Muscle layer of colon (tissue), 2 donors: ENCODE results near the gene PRPS1L1.

ENCODE experiments used
- H3K27ac ChIP-seq: one replicate; pipeline ENCODE4 v1.7.0; 2013; ENCODE audit warnings: low read depth, mild to moderate bottlenecking, low read length, moderate library complexity
- H3K27me3 ChIP-seq, 2 donors: one replicate each; pipeline ENCODE4 v1.7.0; 2013; ENCODE audit warnings: low read length in 2 of 2, mild to moderate bottlenecking in 2 of 2; ENCODE audit not compliant: insufficient read depth in 2 of 2, control insufficient read depth in 1 of 2
- H3K36me3 ChIP-seq: one replicate; pipeline ENCODE4 v1.7.0; 2013; ENCODE audit warnings: mild to moderate bottlenecking, low read length; ENCODE audit not compliant: insufficient read depth
- H3K4me1 ChIP-seq: one replicate; pipeline ENCODE4 v1.7.0; 2013; ENCODE audit warnings: mild to moderate bottlenecking, low read length; ENCODE audit not compliant: insufficient read depth
- H3K4me3 ChIP-seq, 2 donors: one replicate each; pipeline ENCODE4 v1.7.0; 2013; ENCODE audit warnings: low read length in 2 of 2, low read depth in 1 of 2, mild to moderate bottlenecking in 1 of 2, moderate library complexity in 1 of 2
- H3K9ac ChIP-seq: one replicate; pipeline ENCODE4 v1.7.0; 2013; ENCODE audit warnings: low read length
- H3K9me3 ChIP-seq: one replicate; pipeline ENCODE4 v1.7.0; 2013; ENCODE audit warnings: mild to moderate bottlenecking, low read length
- donor health status: abdominal sarcoma.
- donor health status: Adenocarcinoma of cecum.

The PRPS1L1 gene

GRCh38 chr7:18041191-18041590 is 13.5 kb upstream of the PRPS1L1 start:
- Histone ChIP-seq H3K27ac (no peak overlapping the region), H3K4me3 (no peak overlapping the region), H3K9me3 (no peaks in the 10 kb centered on the region), H3K4me1 (no peaks in the 10 kb centered on the region), H3K36me3 (no peaks in the 10 kb centered on the region), H3K9ac (no peak overlapping the region), H3K27me3 (no peaks in the 10 kb centered on the region)

DNA sequence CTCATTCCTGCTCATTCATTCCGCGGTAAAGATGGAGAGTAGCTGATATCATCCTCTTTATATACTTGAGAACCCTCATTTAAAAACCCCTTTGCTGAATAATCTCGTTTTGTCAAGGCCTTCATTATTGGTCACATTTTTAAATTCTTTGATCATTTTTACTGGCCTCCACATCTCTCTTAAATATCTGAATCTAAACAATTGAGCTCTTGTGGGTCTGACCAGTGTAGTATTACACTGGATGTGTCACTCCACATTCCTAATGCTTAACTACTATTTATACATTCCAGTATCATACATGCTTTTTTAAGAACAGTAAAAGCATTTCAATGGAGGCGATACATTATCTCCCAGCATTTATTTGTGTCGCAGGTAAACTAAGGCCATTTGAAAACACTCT is 12.6 kb upstream of the PRPS1L1 start:
- no peaks in the 10 kb centered on the region for H3K36me3 ChIP-seq
- H3K27me3 ChIP-seq, result no peaks in the 10 kb centered on the region
- no peak overlapping the region for H3K9ac ChIP-seq
- H3K27ac ChIP-seq, result no peak overlapping the region
- H3K4me1 ChIP-seq, result no peaks in the 10 kb centered on the region
- no peak overlapping the region for H3K4me3 ChIP-seq
- no peaks in the 10 kb centered on the region for H3K9me3 ChIP-seq

DNA sequence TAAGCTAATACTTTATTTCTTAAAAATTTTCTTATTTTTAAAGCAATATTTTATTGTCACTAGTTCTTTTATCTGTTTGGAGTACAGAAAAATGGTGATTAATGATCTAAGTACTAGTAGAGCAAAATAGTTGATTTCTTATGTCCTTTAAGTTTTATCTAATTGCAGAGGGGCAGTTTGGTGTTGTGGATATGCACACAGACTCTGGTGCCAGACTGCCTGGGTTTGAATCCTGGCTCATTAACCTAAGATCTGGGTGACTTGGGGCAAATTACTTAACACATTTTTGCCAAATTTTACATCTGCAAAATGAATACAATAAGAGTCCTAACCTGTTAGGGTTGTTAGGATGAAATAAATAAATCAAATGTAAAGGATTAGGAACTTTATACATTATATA is 10.7 kb upstream of the PRPS1L1 start:
- Histone ChIP-seq H3K4me3 (no peak overlapping the region), H3K27me3 (no peaks in the 10 kb centered on the region), H3K9me3 (no peaks in the 10 kb centered on the region), H3K4me1 (no peaks in the 10 kb centered on the region), H3K9ac (no peak overlapping the region), H3K36me3 (no peaks in the 10 kb centered on the region), H3K27ac (no peak overlapping the region)

DNA sequence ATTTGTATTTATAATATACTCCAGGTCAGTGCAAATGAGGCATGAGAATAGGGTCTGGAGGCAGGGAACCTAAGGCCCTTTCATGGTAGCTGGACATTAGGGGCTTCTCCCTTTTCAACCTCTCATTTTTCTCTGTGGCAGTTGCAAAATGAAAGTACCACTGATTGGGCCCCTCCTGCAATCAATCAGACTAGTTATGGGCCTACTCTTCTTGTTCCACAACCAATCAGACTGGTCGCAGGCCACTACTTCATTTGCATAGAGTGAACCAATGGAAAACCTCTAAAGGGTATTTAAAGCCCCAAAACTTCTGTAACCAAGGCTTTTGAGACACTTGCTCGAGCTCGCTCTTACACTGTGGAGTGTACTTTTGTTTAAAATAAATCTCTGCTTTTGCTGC is 10.0 kb upstream of the PRPS1L1 start:
- Histone ChIP-seq H3K4me1 (no peaks in the 10 kb centered on the region), H3K36me3 (no peaks in the 10 kb centered on the region), H3K9me3 (no peaks in the 10 kb centered on the region), H3K4me3 (no peak overlapping the region), H3K27ac (no peak overlapping the region), H3K27me3 (no peaks in the 10 kb centered on the region), H3K9ac (no peak overlapping the region)

DNA sequence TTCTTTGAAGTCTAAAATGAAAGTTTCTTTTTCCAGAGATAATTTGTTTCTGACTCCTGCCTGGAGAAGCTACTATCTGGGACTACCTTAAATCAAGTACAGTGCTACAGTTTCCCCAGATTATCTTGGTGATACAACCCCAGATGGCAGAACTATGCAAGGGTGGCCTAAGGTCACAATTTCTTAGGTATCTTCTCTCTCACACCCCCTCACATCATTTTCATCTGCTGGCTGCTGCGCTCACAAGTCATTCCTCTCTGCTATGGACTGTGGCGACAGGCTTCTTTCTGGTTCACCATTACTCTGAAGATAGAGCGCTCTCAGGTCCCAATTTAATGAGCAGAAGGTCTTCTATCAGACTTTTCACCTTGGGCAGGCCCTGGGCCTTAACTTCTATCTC is 9.1 kb upstream of the PRPS1L1 start:
- Histone ChIP-seq H3K27ac (no peak overlapping the region), H3K27me3 (no peaks in the 10 kb centered on the region), H3K9ac (no peak overlapping the region)

GRCh38 chr7:18030758-18031157 is 3.1 kb upstream of the PRPS1L1 start:
- H3K36me3 ChIP-seq, result no peaks in the 10 kb centered on the region
- H3K4me1 ChIP-seq, result no peaks in the 10 kb centered on the region
- H3K4me3 ChIP-seq, result no peak overlapping the region
- H3K27ac ChIP-seq, result no peak overlapping the region
- no peak overlapping the region for H3K9ac ChIP-seq
- H3K27me3 ChIP-seq, result no peaks in the 10 kb centered on the region
- H3K9me3 ChIP-seq, result no peaks in the 10 kb centered on the region

More for the DNA sequence above, 9.1 kb upstream of the PRPS1L1 start:
- Histone ChIP-seq H3K4me3 (no peak overlapping the region), H3K4me1 (no peaks in the 10 kb centered on the region), H3K9me3 (no peaks in the 10 kb centered on the region), H3K36me3 (no peaks in the 10 kb centered on the region)

GRCh38 chr7:18020138-18020715 is 7.4 kb downstream of the PRPS1L1 start:
- H3K27me3 ChIP-seq, result no peaks in the 10 kb centered on the region
- H3K27ac ChIP-seq, result no peak overlapping the region
- no peak overlapping the region for H3K9ac ChIP-seq
- peaks cover 6% of the 10 kb centered on the region for H3K4me1 ChIP-seq
- H3K36me3 ChIP-seq, result no peaks in the 10 kb centered on the region
- no peaks in the 10 kb centered on the region for H3K9me3 ChIP-seq
- no peak overlapping the region for H3K4me3 ChIP-seq

DNA sequence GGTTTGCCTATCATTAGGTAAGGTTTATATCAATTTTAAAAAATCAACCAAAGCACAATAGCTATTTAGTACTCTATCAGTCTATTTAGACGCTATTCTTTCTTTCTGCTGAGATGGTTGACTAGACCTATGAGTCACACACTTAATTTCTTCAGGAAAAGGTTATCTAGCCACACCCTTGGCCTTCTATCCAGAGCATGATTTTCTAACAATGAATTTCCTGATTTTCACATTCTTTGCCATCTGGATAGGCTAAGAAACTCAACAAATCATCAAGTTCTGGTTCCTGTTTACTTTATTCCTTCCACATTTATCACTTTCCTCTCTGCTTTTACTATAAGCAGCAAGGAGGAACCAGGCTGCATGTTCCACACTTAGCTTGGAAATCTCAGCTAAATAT is 8.1 kb downstream of the PRPS1L1 start:
- H3K27ac ChIP-seq, result no peak overlapping the region
- H3K4me1 ChIP-seq, result peaks cover 6% of the 10 kb centered on the region
- no peak overlapping the region for H3K4me3 ChIP-seq
- H3K9ac ChIP-seq, result no peak overlapping the region
- no peaks in the 10 kb centered on the region for H3K36me3 ChIP-seq
- H3K27me3 ChIP-seq, result no peaks in the 10 kb centered on the region
- no peaks in the 10 kb centered on the region for H3K9me3 ChIP-seq

DNA sequence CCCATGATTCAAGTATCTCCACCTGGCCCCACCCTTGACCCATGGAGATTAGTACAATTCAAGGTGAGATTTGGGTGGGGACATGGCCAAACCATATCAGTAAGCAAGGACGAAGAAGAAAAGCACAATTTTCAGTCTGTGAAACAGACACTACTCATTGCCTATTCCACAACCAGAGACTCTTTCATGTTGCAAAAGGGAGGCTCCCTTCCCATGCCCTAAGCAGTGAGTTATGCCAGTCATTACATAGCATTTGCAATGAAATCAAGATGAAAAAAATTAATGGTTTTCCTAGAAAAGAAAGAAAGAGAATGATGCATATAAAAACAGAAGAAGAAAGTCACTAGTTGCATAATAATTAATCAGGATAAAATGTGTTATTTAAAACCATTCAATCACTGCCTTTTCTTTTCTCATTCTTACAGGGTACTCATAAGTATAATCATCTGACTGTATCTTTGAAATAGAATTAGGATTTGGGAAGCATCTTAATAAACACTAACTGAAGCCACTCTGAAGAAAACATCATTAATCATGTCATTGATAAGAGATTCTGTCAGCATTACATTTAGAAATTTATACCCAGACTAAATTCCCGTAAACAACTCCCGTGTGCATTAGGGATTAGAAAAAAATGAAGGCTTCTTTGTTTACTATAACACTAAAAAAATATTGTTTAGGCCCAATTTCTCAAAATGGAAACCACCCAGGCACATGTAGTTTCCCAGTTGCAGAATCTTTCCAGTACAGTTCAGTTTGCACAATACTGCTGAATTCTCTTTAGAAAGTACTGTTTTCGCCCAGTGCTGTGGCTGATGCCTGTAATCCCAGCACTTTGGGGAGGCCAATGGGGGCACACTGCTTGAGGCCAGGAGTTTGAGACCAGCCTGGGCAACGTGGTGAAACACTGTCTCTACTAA is 9.1 kb downstream of the PRPS1L1 start:
- no peaks in the 10 kb centered on the region for H3K9me3 ChIP-seq
- peaks cover 6% of the 10 kb centered on the region for H3K4me1 ChIP-seq
- no peaks in the 10 kb centered on the region for H3K27me3 ChIP-seq
- no peak overlapping the region for H3K9ac ChIP-seq
- no peak overlapping the region for H3K27ac ChIP-seq
- no peaks in the 10 kb centered on the region for H3K36me3 ChIP-seq
- H3K4me3 ChIP-seq, result no peak overlapping the region

- H3K27me3 ChIP-seq, result no peaks in the 10 kb centered on the region
- H3K36me3 ChIP-seq, result no peaks in the 10 kb centered on the region
- no peak overlapping the region for H3K4me3 ChIP-seq
- peaks cover 6% of the 10 kb centered on the region for H3K4me1 ChIP-seq
- no peak overlapping the region for H3K9ac ChIP-seq
- H3K27ac ChIP-seq, result no peak overlapping the region
- no peaks in the 10 kb centered on the region for H3K9me3 ChIP-seq
Measured at GRCh38 chr7:18016547-18017444, 10.8 kb downstream of the PRPS1L1 start.

DNA sequence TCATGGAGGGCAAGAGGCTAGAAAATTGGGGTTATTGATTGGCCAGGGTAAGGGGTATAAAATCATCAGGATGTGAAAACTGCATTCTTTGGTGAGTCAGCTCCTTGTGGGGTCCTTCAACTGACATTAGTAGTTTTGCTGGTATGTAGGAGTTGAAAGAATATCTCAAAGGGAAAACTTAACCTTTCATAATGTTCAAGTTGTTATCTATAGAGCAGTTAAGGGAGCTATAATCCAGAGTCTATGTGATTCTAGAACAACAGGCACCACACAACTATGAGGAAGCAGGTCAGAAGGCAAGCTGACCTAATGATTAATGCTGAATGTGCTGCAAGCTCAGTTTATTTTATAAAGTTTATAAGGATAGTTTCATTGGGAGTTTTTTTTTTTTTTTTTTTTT is 13.7 kb downstream of the PRPS1L1 start:
- H3K9me3 ChIP-seq, result no peaks in the 10 kb centered on the region
- no peaks in the 10 kb centered on the region for H3K36me3 ChIP-seq
- no peak overlapping the region for H3K9ac ChIP-seq
- no peak overlapping the region for H3K4me3 ChIP-seq
- no peaks in the 10 kb centered on the region for H3K27me3 ChIP-seq
- no peaks in the 10 kb centered on the region for H3K4me1 ChIP-seq
- H3K27ac ChIP-seq, result no peak overlapping the region
